Transverse colon (tissue), 4 donors: ENCODE measurements around the gene UTP20. TPM values are rescaled to one million over a fixed set of nuclear protein-coding genes. Genes with fewer than 3 reads are reported as not detected.

Experiments used
- DNase-seq: peaks from one replicate; pipeline ENCODE4 v3.0.0-alpha.2; 2019
- H3K27ac ChIP-seq, 4 donors: fragments of 200-600 bp; sonication (generic); 2 replicates each; pipeline ENCODE4 v1.5.1; 2016 to 2018; ENCODE audit warnings: inconsistent platforms in 4 of 4
- H3K27me3 ChIP-seq: fragments of 200-600 bp; sonication (generic); 2 replicates; pipeline ENCODE4 v1.5.1; 2017; ENCODE audit warnings: inconsistent platforms
- H3K36me3 ChIP-seq, 4 donors: fragments of 200-600 bp; sonication (generic); 2 replicates each; pipeline ENCODE4 v1.5.1; 2017 to 2019; ENCODE audit warnings: inconsistent platforms in 4 of 4
- H3K4me1 ChIP-seq, 4 donors: fragments of 200-600 bp; sonication (generic); 2 replicates each; pipeline ENCODE4 v1.5.1; 2017 to 2020; ENCODE audit warnings: inconsistent platforms in 4 of 4
- H3K4me3 ChIP-seq, 4 donors: fragments of 200-600 bp; sonication (generic); 1 replicate in 1 of 4; 2 replicates in 3 of 4; pipeline versions ENCODE4 v1.5.1 to v1.6.1; 2017 to 2019; ENCODE audit warnings: inconsistent platforms in 4 of 4
- H3K9me3 ChIP-seq, 2 donors: fragments of 200-600 bp; sonication (generic); 2 replicates each; pipeline ENCODE4 v1.5.1; 2017 to 2019; ENCODE audit warnings: inconsistent platforms in 2 of 2
- EP300 ChIP-seq: sonication (generic); formaldehyde crosslinking; IDR thresholded peaks from one replicate; pipeline ENCODE4 v1.6.1; 2017; ENCODE audit warnings: antibody characterized with exemption, low read depth
- POLR2A ChIP-seq: fragments of 450-650 bp; IDR thresholded peaks from one replicate; pipeline ENCODE4 v1.6.1; 2016; ENCODE audit warnings: antibody characterized with exemption, mild to moderate bottlenecking, moderate library complexity
- POLR2AphosphoS5 ChIP-seq, 3 donors: sonication (generic); formaldehyde crosslinking; IDR thresholded peaks; one replicate each; pipeline ENCODE4 v1.6.1; 2016; ENCODE audit warnings: antibody characterized with exemption in 3 of 3
- WGBS, 2 donors: methylation state at CpG; one replicate each; pipeline ENCODE4 v1.1.5; 2018; ENCODE audit warnings: low coverage in 1 of 2; 5-methylcytosine and 5-hydroxymethylcytosine counted together
- in situ Hi-C, 4 donors: fragments of 200-750 bp; cut with MboI; loops; one replicate each; pipeline versions ENCODE4 v1.15.0 to v1.15.1; 2017; ENCODE audit warnings: low sequenced_read_pairs in 3 of 4, low pct_ligation_motif_present in 1 of 4, low pct_unique_long_range_greater_than_20kb in 1 of 4
- intact Hi-C: fragments of 100-400 bp; cut with DNase I; formaldehyde crosslinking; loops from one replicate; pipeline ENCODE4 v1.15.1; 2023; ENCODE audit warnings: low total_unique reads
- total RNA-seq, 4 donors: library from RNA; depleted of rRNA; stranded (reverse); fragments of >200 nt; gene quantifications; one replicate each; pipeline ENCODE4 v1.1.0, GENCODE V29; 2016
- TF ChIP-seq, protein P1 (sequence below), 5 experiments: fragments of 200-600 bp in 3 of 5; fragments of 450-650 bp in 2 of 5; sonication (generic) in 3 of 5; IDR thresholded peaks; 1 replicate in 2 of 5; 2 replicates in 3 of 5; pipeline ENCODE4 v1.5.1; 2016 to 2017; ENCODE audit warnings: antibody characterized with exemption in 5 of 5, inconsistent platforms in 3 of 5, mild to moderate bottlenecking in 2 of 5, moderate library complexity in 1 of 5

UTP20 gene
- total RNA-seq, 4 donors from 2014 or later = 5.2 to 11.0 (median 6.5) TPM

DNA sequence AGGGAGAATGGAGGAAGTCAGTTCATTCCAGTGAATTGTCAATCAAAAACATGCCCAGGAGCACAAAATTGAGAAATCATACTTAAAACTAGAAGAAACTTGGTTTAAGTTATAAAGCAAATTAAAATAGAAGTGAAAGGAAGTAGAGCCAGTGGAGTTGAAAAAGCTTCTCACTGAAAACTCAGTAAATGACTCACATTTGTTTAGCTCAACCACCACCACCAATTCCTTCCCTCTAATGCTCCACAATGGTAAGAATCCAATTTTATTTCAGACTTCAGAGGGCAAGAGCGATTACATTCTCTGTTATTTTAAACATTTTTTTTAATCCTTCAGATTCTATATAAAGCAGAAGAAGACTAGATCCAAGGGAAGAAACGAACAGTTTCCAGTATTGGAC is 19.4 kb downstream of the UTP20 start:
- Histone ChIP-seq H3K9me3 (no peaks in the 10 kb centered on the region), H3K4me3 (no peak overlapping the region), H3K4me1 (peaks cover 0 to 7% (median 0%) of the 10 kb centered on the region in 4 donors), H3K27ac (no peak overlapping the region), H3K27me3 (no peaks in the 10 kb centered on the region), H3K36me3 (peaks cover 0 to 34% (median 11%) of the 10 kb centered on the region in 4 donors)
- in situ Hi-C loops (no loop called here), intact Hi-C loops (no loop called here)
- 92 to 95% methylated on average over 2 of the region's 2 CpGs for WGBS, 2 donors
- no peak for DNase-seq
- no peak for TF ChIP-seq EP300

DNA sequence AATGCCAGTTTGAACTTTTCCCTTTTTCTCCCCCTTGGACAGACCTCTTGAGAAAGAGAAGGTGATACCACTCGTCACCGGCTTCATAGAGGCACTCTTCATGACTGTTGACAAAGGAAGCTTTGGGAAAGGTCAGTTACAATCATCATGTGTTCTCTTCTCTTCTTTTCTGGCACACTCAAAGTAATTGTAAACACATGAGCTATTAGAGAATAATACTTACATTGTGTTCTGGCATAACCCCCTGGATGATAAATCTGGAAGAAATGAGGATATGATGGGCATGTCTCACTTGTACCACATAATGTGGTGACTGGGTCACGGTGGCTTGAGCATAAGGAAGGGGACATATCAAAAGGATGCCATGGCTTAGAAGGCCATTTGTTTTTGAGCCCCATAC is 20.0 kb downstream of the UTP20 start:
- peaks cover 0 to 7% (median 0%) of the 10 kb centered on the region in 4 donors for H3K4me1 ChIP-seq
- TF ChIP-seq, protein P1, sequence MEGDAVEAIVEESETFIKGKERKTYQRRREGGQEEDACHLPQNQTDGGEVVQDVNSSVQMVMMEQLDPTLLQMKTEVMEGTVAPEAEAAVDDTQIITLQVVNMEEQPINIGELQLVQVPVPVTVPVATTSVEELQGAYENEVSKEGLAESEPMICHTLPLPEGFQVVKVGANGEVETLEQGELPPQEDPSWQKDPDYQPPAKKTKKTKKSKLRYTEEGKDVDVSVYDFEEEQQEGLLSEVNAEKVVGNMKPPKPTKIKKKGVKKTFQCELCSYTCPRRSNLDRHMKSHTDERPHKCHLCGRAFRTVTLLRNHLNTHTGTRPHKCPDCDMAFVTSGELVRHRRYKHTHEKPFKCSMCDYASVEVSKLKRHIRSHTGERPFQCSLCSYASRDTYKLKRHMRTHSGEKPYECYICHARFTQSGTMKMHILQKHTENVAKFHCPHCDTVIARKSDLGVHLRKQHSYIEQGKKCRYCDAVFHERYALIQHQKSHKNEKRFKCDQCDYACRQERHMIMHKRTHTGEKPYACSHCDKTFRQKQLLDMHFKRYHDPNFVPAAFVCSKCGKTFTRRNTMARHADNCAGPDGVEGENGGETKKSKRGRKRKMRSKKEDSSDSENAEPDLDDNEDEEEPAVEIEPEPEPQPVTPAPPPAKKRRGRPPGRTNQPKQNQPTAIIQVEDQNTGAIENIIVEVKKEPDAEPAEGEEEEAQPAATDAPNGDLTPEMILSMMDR (IDR thresholded peaks at IDR 0.05) = no peak
- TF ChIP-seq EP300 (no peak), POLR2A (no peak), POLR2AphosphoS5 (IDR thresholded peaks at IDR 0.05) (no peak)
- H3K27me3 ChIP-seq = no peaks in the 10 kb centered on the region
- H3K9me3 ChIP-seq = no peaks in the 10 kb centered on the region
- H3K36me3 ChIP-seq = peaks cover 0 to 28% (median 11%) of the 10 kb centered on the region in 4 donors
- DNase-seq = no peak
- 51 to 58% methylated on average over 3 of the region's 3 CpGs for WGBS, 2 donors
- in situ Hi-C loops (no loop called here), intact Hi-C loops (no loop called here)
- no peak overlapping the region for H3K4me3 ChIP-seq
- no peak overlapping the region for H3K27ac ChIP-seq

GRCh38 chr12:101302741-101303140 is 22.8 kb downstream of the UTP20 start:
- Histone ChIP-seq H3K27ac (no peak overlapping the region), H3K4me1 (peaks cover 0 to 7% (median 0%) of the 10 kb centered on the region in 4 donors), H3K36me3 (peaks cover 0 to 28% (median 10%) of the 10 kb centered on the region in 4 donors), H3K4me3 (no peak overlapping the region), H3K27me3 (no peaks in the 10 kb centered on the region), H3K9me3 (no peaks in the 10 kb centered on the region)
- intact Hi-C loops (no loop called here), in situ Hi-C loops (no loop called here)
- 40 to 42% methylated on average over 1 to 4 of the region's 4 CpGs for WGBS, 2 donors
- no peak for DNase-seq
- TF ChIP-seq EP300 = no peak
- TF ChIP-seq, protein P1 (IDR thresholded peaks at IDR 0.05) = no peak
- TF ChIP-seq POLR2A = no peak
- TF ChIP-seq POLR2AphosphoS5 (IDR thresholded peaks at IDR 0.05) = no peak

- Histone ChIP-seq H3K4me3 (no peak overlapping the region), H3K4me1 (peaks cover 0 to 7% (median 0%) of the 10 kb centered on the region in 4 donors), H3K36me3 (peaks cover 0 to 26% (median 11%) of the 10 kb centered on the region in 4 donors), H3K27ac (no peak overlapping the region), H3K9me3 (no peaks in the 10 kb centered on the region), H3K27me3 (no peaks in the 10 kb centered on the region)
- TF ChIP-seq POLR2AphosphoS5 (IDR thresholded peaks at IDR 0.05) (no peak), EP300 (no peak), POLR2A (no peak)
- TF ChIP-seq, protein P1 (IDR thresholded peaks at IDR 0.05) = no peak
- 94 to 95% methylated on average over 2 of the region's 2 CpGs for WGBS, 2 donors
- intact Hi-C loops (no loop called here), in situ Hi-C loops (no loop called here)
- no peak for DNase-seq
These were observed 25.4 kb downstream of the UTP20 start for GRCh38 chr12:101305226-101305779.

- H3K4me3 ChIP-seq = no peak overlapping the region
- H3K27me3 ChIP-seq = no peaks in the 10 kb centered on the region
- H3K36me3 ChIP-seq = peaks cover 0 to 22% (median 11%) of the 10 kb centered on the region in 4 donors
- DNase-seq = no peak
- peaks cover 0 to 7% (median 0%) of the 10 kb centered on the region in 4 donors for H3K4me1 ChIP-seq
- no peak overlapping the region for H3K27ac ChIP-seq
- TF ChIP-seq POLR2A (no peak), EP300 (no peak), POLR2AphosphoS5 (IDR thresholded peaks at IDR 0.05) (no peak)
- TF ChIP-seq, protein P1 (IDR thresholded peaks at IDR 0.05) = no peak
- 98 to 100% methylated on average over 2 of the region's 2 CpGs for WGBS, 2 donors
- intact Hi-C loops = no loop called here
- in situ Hi-C loops = no loop called here
- no peaks in the 10 kb centered on the region for H3K9me3 ChIP-seq
These were observed 25.9 kb downstream of the UTP20 start for GRCh38 chr12:101305794-101306193.
